A549 (cell line): ENCODE data around the gene NEURL3.

Experiments
- CTCF ChIP-seq: fragments of >200 bp; sonication (Bioruptor Twin); formaldehyde crosslinking; IDR thresholded peaks from 3 replicates; pipeline ENCODE4 v1.5.1; 2016
- ELK1 ChIP-seq: fragments of 150-350 bp; IDR thresholded peaks from 2 replicates; pipeline ENCODE4 v1.6.1; 2014; ENCODE audit warnings: low read depth, mild to moderate bottlenecking, low read length
- EP300 ChIP-seq, 2 experiments: fragments of >200 bp; sonication (Bioruptor Twin); formaldehyde crosslinking; IDR thresholded peaks; 2 replicates in 1 of 2; 3 replicates in 1 of 2; pipeline ENCODE4 v1.6.1; 2016 to 2017
- HDAC2 ChIP-seq: fragments of 200-600 bp; sonication (generic); IDR thresholded peaks from 2 replicates; pipeline ENCODE4 v1.6.1; 2016
- KDM1A ChIP-seq: fragments of 200-600 bp; sonication (generic); IDR thresholded peaks from 2 replicates; pipeline ENCODE4 v1.6.1; 2016; ENCODE audit warnings: low read depth, mild to moderate bottlenecking
- NR3C1 ChIP-seq: fragments of >200 bp; sonication (Bioruptor Twin); formaldehyde crosslinking; IDR thresholded peaks from 3 replicates; pipeline ENCODE4 v1.6.1; 2017
- POLR2A ChIP-seq: IDR thresholded peaks from 2 replicates; pipeline ENCODE4 v1.6.1; 2012; ENCODE audit warnings: mild to moderate bottlenecking, low read length
- RAD21 ChIP-seq, 2 experiments: fragments of >200 bp in 1 of 2; sonication (Bioruptor Twin) in 1 of 2; formaldehyde crosslinking in 1 of 2; IDR thresholded peaks in 1 of 2; conservative IDR thresholded peaks in 1 of 2; 2 replicates in 1 of 2; 3 replicates in 1 of 2; pipeline ENCODE4 v1.6.1; 2012 to 2018; ENCODE audit warnings: inconsistent platforms in 1 of 2
- REST ChIP-seq: fragments of 200-600 bp; sonication (generic); IDR thresholded peaks from 2 replicates; pipeline ENCODE4 v1.6.1; 2016; ENCODE audit warnings: antibody characterized with exemption, mild to moderate bottlenecking, moderate library complexity
- SMC3 ChIP-seq: fragments of >200 bp; sonication (Bioruptor Twin); formaldehyde crosslinking; IDR thresholded peaks from 3 replicates; pipeline ENCODE4 v1.6.1; 2018; ENCODE audit warnings: inconsistent platforms

GRCh38 chr2:96464061-96464460 lies 41.1 kb downstream of the NEURL3 start:
- TF ChIP-seq CTCF (no peak), HDAC2 (no peak), SMC3 (no peak), REST (no peak), POLR2A (no peak), ELK1 (no peak), EP300 (IDR thresholded peaks at IDR 0.05) (no peak), NR3C1 (no peak), RAD21 (conservative IDR thresholded peaks at IDR 0.05 in 1 of 2, IDR thresholded peaks at IDR 0.05 in 1 of 2) (no peak), KDM1A (no peak)
